Measurements from ENCODE around the gene BTBD2. TPM values are rescaled to one million over a fixed set of nuclear protein-coding genes. Genes with fewer than 3 reads are reported as not detected.

BTBD2 gene
- polyA plus RNA-seq, 3 donors, result 2.8 to 36.0 (median 3.3) TPM

GRCh38 chr19:2032296-2032941 is 16.9 kb upstream of the BTBD2 start:
- Histone ChIP-seq H3K4me1 (ENCODE audit: control insufficient read depth in 1 of 2, insufficient read depth in 2 of 2, low read length in 2 of 2) (peaks cover 39 to 57% of the 10 kb centered on the region in 2 donors), H4K20me1 (ENCODE audit: insufficient read depth, low read length) (no peaks in the 10 kb centered on the region), H3K9me3 (replicated peaks in 1 of 2; ENCODE audit: control insufficient read depth in 1 of 2, insufficient read depth in 1 of 2, low read length in 2 of 2) (peaks cover 7 to 16% of the 10 kb centered on the region in 2 donors), H3K79me2 (ENCODE audit: insufficient read depth, low read length) (no peaks in the 10 kb centered on the region), H3K27me3 (ENCODE audit: control insufficient read depth in 2 of 2, insufficient read depth in 2 of 2, low read length in 2 of 2) (no peaks in the 10 kb centered on the region), H3K27ac (ENCODE audit: low read depth in 1 of 2, low read length in 2 of 2) (peak overlapping the region; percentile 45 to 72), H2AFZ (ENCODE audit: insufficient read depth, low read depth, low read length, poor library complexity, severe bottlenecking) (peak overlapping the region; percentile 78), H3K4me2 (replicated peaks; ENCODE audit: extremely low read depth, low read length, poor library complexity, severe bottlenecking) (peak overlapping the region; percentile 76), H3K4me3 (replicated peaks in 1 of 3; ENCODE audit: low read depth in 2 of 3, low read length in 3 of 3) (peak overlapping the region; percentile 20 to 65 (median 28)), H3K9ac (ENCODE audit: insufficient read depth, low read length, poor library complexity, severe bottlenecking) (no peak overlapping the region), H3K36me3 (replicated peaks in 1 of 2; ENCODE audit: control insufficient read depth in 1 of 2, insufficient read depth in 2 of 2, low read length in 2 of 2) (no peaks in the 10 kb centered on the region)
- peak; percentile 74 to 81 (median 78) for DNase-seq
- H3K27ac Mint-ChIP-seq, result peak overlapping the region; percentile 86 to 98 (median 95)
- 2% methylated on average over 14 of the region's 19 CpGs for WGBS (ENCODE audit: insufficient coverage)
- peaks cover 2 to 5% (median 3%) of the 10 kb centered on the region in 3 donors for H3K27me3 Mint-ChIP-seq (ENCODE audit: low read depth in 3 of 3)
- H3K36me3 Mint-ChIP-seq, result no peaks in the 10 kb centered on the region
- TF ChIP-seq CTCF (IDR thresholded peaks at IDR 0.05), result no peak
- peak overlapping the region; percentile 74 to 95 for H3K4me3 Mint-ChIP-seq
- peaks cover 10 to 21% (median 14%) of the 10 kb centered on the region in 7 donors for H3K9me3 Mint-ChIP-seq
- intact Hi-C loops (cut with micrococcal nuclease), result loop anchor here in 1 of 2 donors (5.0 kb wide), 1 partner anchor 35 kb away; no protein-coding TSS in a partner anchor
- H3K4me1 Mint-ChIP-seq, result peaks cover 41% of the 10 kb centered on the region

GRCh38 chr19:2027361-2027760 is 11.8 kb upstream of the BTBD2 start:
- H3K9me3 ChIP-seq (replicated peaks in 1 of 2; ENCODE audit: control insufficient read depth in 1 of 2, insufficient read depth in 1 of 2, low read length in 2 of 2), result peaks cover 0 to 5% of the 10 kb centered on the region in 2 donors
- no peak overlapping the region for H3K27ac Mint-ChIP-seq
- no peaks in the 10 kb centered on the region for H3K27me3 ChIP-seq (ENCODE audit: control insufficient read depth in 2 of 2, insufficient read depth in 2 of 2, low read length in 2 of 2)
- H3K27me3 Mint-ChIP-seq (ENCODE audit: low read depth in 3 of 3), result peaks cover 2 to 9% (median 6%) of the 10 kb centered on the region in 3 donors
- H4K20me1 ChIP-seq (ENCODE audit: insufficient read depth, low read length), result no peaks in the 10 kb centered on the region
- 37% methylated on average over 7 of the region's 9 CpGs for WGBS (ENCODE audit: insufficient coverage)
- no peak for TF ChIP-seq CTCF (IDR thresholded peaks at IDR 0.05)
- H3K4me1 Mint-ChIP-seq, result peaks cover 28% of the 10 kb centered on the region
- no peak overlapping the region for H3K4me3 ChIP-seq (replicated peaks in 1 of 3; ENCODE audit: low read depth in 2 of 3, low read length in 3 of 3)
- H3K79me2 ChIP-seq (ENCODE audit: insufficient read depth, low read length), result no peaks in the 10 kb centered on the region
- H3K36me3 ChIP-seq (replicated peaks in 1 of 2; ENCODE audit: control insufficient read depth in 1 of 2, insufficient read depth in 2 of 2, low read length in 2 of 2), result no peaks in the 10 kb centered on the region
- no peak overlapping the region for H3K4me2 ChIP-seq (replicated peaks; ENCODE audit: extremely low read depth, low read length, poor library complexity, severe bottlenecking)
- H3K9ac ChIP-seq (ENCODE audit: insufficient read depth, low read length, poor library complexity, severe bottlenecking), result no peak overlapping the region
- peaks cover 26 to 36% of the 10 kb centered on the region in 2 donors for H3K4me1 ChIP-seq (ENCODE audit: control insufficient read depth in 1 of 2, insufficient read depth in 2 of 2, low read length in 2 of 2)
- no peak overlapping the region for H3K4me3 Mint-ChIP-seq
- peaks cover 0 to 11% (median 9%) of the 10 kb centered on the region in 7 donors for H3K9me3 Mint-ChIP-seq
- DNase-seq, result peak in 1 of 3 donors; percentile 35
- intact Hi-C loops (cut with micrococcal nuclease), result no loop called here
- peaks cover 1 to 6% of the 10 kb centered on the region in 2 donors for H3K36me3 Mint-ChIP-seq
- no peak overlapping the region for H2AFZ ChIP-seq (ENCODE audit: insufficient read depth, low read depth, low read length, poor library complexity, severe bottlenecking)
- no peak overlapping the region for H3K27ac ChIP-seq (ENCODE audit: low read depth in 1 of 2, low read length in 2 of 2)
